ENCODE results near the gene LACTBL1.

LACTBL1 gene

DNA sequence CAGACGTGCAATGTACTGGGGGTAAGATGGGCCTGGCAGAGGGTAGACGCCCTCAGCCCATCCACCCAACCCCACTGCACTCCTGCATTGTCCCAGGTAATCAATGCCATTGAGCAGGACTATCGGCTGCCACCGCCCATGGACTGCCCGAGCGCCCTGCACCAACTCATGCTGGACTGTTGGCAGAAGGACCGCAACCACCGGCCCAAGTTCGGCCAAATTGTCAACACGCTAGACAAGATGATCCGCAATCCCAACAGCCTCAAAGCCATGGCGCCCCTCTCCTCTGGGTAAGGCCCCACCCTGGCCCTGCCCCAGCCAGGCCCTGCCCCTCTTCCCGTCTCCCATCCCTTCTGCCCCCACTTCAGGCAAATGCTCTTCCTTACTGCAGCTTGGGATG lies 62.4 kb downstream of the LACTBL1 start:
- no peak for DNase-seq

- DNase-seq, result no peak
Observed at GRCh38 chr1:22908880-22909426, 63.7 kb downstream of the LACTBL1 start.

GRCh38 chr1:22907528-22907927 lies 65.1 kb downstream of the LACTBL1 start:
- no peak for DNase-seq

- DNase-seq, result no peak
Observed at GRCh38 chr1:22906968-22907367, 65.7 kb downstream of the LACTBL1 start.

GRCh38 chr1:22903113-22903512 lies 69.6 kb downstream of the LACTBL1 start:
- no peak for DNase-seq
